ENCODE results near the gene TTC3.
A peak's percentile ranks its signal among the peaks of the same experiment; 100 is the strongest.

TTC3 gene, protein sequence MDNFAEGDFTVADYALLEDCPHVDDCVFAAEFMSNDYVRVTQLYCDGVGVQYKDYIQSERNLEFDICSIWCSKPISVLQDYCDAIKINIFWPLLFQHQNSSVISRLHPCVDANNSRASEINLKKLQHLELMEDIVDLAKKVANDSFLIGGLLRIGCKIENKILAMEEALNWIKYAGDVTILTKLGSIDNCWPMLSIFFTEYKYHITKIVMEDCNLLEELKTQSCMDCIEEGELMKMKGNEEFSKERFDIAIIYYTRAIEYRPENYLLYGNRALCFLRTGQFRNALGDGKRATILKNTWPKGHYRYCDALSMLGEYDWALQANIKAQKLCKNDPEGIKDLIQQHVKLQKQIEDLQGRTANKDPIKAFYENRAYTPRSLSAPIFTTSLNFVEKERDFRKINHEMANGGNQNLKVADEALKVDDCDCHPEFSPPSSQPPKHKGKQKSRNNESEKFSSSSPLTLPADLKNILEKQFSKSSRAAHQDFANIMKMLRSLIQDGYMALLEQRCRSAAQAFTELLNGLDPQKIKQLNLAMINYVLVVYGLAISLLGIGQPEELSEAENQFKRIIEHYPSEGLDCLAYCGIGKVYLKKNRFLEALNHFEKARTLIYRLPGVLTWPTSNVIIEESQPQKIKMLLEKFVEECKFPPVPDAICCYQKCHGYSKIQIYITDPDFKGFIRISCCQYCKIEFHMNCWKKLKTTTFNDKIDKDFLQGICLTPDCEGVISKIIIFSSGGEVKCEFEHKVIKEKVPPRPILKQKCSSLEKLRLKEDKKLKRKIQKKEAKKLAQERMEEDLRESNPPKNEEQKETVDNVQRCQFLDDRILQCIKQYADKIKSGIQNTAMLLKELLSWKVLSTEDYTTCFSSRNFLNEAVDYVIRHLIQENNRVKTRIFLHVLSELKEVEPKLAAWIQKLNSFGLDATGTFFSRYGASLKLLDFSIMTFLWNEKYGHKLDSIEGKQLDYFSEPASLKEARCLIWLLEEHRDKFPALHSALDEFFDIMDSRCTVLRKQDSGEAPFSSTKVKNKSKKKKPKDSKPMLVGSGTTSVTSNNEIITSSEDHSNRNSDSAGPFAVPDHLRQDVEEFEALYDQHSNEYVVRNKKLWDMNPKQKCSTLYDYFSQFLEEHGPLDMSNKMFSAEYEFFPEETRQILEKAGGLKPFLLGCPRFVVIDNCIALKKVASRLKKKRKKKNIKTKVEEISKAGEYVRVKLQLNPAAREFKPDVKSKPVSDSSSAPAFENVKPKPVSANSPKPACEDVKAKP (N-terminal part only)

GRCh38 chr21:37072988-37073416 is at the start of gene TTC3, which contains the start of gene PIGP:
TSS of gene TTC3 (plus strand) at chr21:37073254. CDS start at chr21:37087258, 14,004 bp downstream.
TSS of gene PIGP (minus strand) at chr21:37073071. CDS start at chr21:37072515, 556 bp downstream.
- Histone ChIP-seq H3K9me3 (ENCODE audit: insufficient read depth, low read length) (no peaks in the 10 kb centered on the region), H3K4me2 (ENCODE audit: low read length) (peak within 1 kb of the TSS; percentile 91), H3K36me3 (replicated peaks; ENCODE audit: low read depth, low read length) (peaks cover 9% of the 10 kb centered on the region), H3K27ac (ENCODE audit: low read length) (peak within 1 kb of the TSS; percentile 69), H3K9ac (ENCODE audit: low read length) (peak within 1 kb of the TSS; percentile 78), H3K4me1 (ENCODE audit: low read length) (peaks cover 17% of the 10 kb centered on the region; the same call in 1 of the 2 replicates), H4K20me1 (ENCODE audit: insufficient read depth, low read length) (peaks cover 26% of the 10 kb centered on the region), H3K79me2 (ENCODE audit: low read length) (peaks cover 59% of the 10 kb centered on the region), H2AFZ (ENCODE audit: low read depth, low read length) (peak within 1 kb of the TSS; percentile 23), H3K4me3 (ENCODE audit: low read length) (peak within 1 kb of the TSS; percentile 87), H3K27me3 (ENCODE audit: low read depth, low read length) (no peaks in the 10 kb centered on the region)
- TF ChIP-seq CTCF (IDR thresholded peaks at IDR 0.05; ENCODE audit: low read depth, low read length) = no peak
- no peak for TF ChIP-seq EZH2phosphoT487 (IDR thresholded peaks at IDR 0.05; ENCODE audit: low read depth)

- H3K79me2 ChIP-seq (ENCODE audit: low read length) = no peaks in the 10 kb centered on the region
- H3K27me3 ChIP-seq (ENCODE audit: low read depth, low read length) = no peaks in the 10 kb centered on the region
- no peaks in the 10 kb centered on the region for H3K36me3 ChIP-seq (replicated peaks; ENCODE audit: low read depth, low read length)
- no peak overlapping the region for H3K4me3 ChIP-seq (ENCODE audit: low read length)
- TF ChIP-seq EZH2phosphoT487 (IDR thresholded peaks at IDR 0.05; ENCODE audit: low read depth) = no peak
- TF ChIP-seq CTCF (IDR thresholded peaks at IDR 0.05; ENCODE audit: low read depth, low read length) = no peak
- peak overlapping the region; percentile 23; the same call in 1 of the 2 replicates for H2AFZ ChIP-seq (ENCODE audit: low read depth, low read length)
- no peak overlapping the region for H3K4me2 ChIP-seq (ENCODE audit: low read length)
- no peak overlapping the region for H3K27ac ChIP-seq (ENCODE audit: low read length)
- no peak overlapping the region for H3K9ac ChIP-seq (ENCODE audit: low read length)
- H3K9me3 ChIP-seq (ENCODE audit: insufficient read depth, low read length) = no peaks in the 10 kb centered on the region
- no peaks in the 10 kb centered on the region for H4K20me1 ChIP-seq (ENCODE audit: insufficient read depth, low read length)
- H3K4me1 ChIP-seq (ENCODE audit: low read length) = no peaks in the 10 kb centered on the region
These were observed 46.6 kb upstream of the TTC3 start for GRCh38 chr21:37026499-37026898.

DNA sequence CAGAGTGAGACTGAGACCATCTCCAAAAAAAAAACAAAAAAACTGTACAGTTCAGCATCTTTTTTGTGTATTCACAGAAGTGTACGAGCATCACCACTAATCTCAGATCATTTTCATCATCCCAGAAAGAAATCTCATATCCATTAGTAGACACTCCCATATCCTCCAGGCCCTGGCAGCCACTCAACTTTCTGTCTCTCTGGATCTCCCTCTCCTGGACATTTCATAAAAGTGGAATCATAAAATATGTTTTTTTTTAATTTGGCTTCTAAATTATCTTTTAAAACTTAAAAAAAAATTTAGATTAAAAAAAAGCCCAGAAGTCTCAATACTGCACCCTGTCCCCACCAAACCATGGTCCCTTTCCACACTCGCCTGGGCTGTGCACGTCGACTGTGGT is 44.5 kb upstream of the TTC3 start:
- no peak overlapping the region for H3K4me2 ChIP-seq (ENCODE audit: low read length)
- no peaks in the 10 kb centered on the region for H3K4me1 ChIP-seq (ENCODE audit: low read length)
- no peak overlapping the region for H2AFZ ChIP-seq (ENCODE audit: low read depth, low read length)
- H3K36me3 ChIP-seq (replicated peaks; ENCODE audit: low read depth, low read length) = no peaks in the 10 kb centered on the region
- no peaks in the 10 kb centered on the region for H3K79me2 ChIP-seq (ENCODE audit: low read length)
- no peak for TF ChIP-seq CTCF (IDR thresholded peaks at IDR 0.05; ENCODE audit: low read depth, low read length)
- no peak for TF ChIP-seq EZH2phosphoT487 (IDR thresholded peaks at IDR 0.05; ENCODE audit: low read depth)
- H3K9me3 ChIP-seq (ENCODE audit: insufficient read depth, low read length) = no peaks in the 10 kb centered on the region
- H3K27ac ChIP-seq (ENCODE audit: low read length) = no peak overlapping the region
- H3K9ac ChIP-seq (ENCODE audit: low read length) = no peak overlapping the region
- H3K4me3 ChIP-seq (ENCODE audit: low read length) = no peak overlapping the region
- no peaks in the 10 kb centered on the region for H3K27me3 ChIP-seq (ENCODE audit: low read depth, low read length)
- no peaks in the 10 kb centered on the region for H4K20me1 ChIP-seq (ENCODE audit: insufficient read depth, low read length)
